Suppressor macrophage treated with lipopolysaccharide for 4 hours (primary cell): ENCODE measurements around the gene DPAGT1.
"Not testable (repeated sequence)": the region's sequence is repeated elsewhere in the genome, so short reads cannot be mapped to it uniquely, and the experiment has no call there.

Source experiments
- DNase-seq: peaks from one replicate; pipeline ENCODE4 v3.0.0-alpha.2; 2020

DPAGT1 gene

DNA sequence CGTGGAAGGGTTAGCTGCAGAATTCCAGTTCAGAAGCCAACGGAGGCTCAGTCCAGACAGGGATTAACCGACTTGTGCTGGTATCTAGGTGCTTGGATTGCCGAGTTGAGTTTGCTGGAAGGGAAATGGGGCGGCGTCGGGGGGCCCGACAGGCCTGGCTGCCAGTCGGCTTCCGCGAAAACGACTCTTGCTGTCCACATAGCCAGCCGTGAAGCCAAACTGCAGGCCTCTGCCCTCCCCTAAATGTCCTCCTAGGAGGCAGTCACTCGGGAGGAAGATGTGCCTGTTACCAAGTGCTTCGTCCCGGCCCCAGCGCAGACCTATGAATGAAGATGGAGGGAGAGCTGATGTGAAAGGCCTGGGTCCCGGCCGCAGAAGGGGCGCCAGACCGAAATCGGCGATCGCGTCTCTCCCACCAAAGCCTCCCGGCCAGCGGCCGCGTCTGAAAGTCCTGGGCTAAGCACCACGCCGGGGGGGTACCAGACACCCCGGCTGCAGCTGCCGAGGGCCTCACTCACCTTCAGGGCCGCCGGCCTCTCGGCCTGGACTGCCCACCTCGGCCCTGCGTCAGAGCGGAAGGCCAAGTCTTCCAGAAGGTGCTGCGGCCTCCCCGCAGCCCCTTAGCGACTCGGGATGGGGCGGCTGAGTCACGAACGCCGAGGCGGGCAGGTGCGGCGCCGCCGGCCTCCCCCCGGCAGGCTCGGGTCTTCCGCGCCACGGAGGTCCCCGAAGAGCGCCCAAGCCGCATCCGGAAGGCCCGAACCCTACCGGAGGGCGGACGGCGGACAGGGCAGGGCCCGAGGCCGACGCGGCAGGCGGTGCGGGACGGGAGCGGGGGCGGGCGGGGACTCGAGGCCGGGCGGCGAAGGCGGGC, 7.5 kb downstream of the DPAGT1 start:
- peak; percentile 38 for DNase-seq

GRCh38 chr11:119092880-119093842, 8.5 kb downstream of the DPAGT1 start:
- DNase-seq = no peak

DNA sequence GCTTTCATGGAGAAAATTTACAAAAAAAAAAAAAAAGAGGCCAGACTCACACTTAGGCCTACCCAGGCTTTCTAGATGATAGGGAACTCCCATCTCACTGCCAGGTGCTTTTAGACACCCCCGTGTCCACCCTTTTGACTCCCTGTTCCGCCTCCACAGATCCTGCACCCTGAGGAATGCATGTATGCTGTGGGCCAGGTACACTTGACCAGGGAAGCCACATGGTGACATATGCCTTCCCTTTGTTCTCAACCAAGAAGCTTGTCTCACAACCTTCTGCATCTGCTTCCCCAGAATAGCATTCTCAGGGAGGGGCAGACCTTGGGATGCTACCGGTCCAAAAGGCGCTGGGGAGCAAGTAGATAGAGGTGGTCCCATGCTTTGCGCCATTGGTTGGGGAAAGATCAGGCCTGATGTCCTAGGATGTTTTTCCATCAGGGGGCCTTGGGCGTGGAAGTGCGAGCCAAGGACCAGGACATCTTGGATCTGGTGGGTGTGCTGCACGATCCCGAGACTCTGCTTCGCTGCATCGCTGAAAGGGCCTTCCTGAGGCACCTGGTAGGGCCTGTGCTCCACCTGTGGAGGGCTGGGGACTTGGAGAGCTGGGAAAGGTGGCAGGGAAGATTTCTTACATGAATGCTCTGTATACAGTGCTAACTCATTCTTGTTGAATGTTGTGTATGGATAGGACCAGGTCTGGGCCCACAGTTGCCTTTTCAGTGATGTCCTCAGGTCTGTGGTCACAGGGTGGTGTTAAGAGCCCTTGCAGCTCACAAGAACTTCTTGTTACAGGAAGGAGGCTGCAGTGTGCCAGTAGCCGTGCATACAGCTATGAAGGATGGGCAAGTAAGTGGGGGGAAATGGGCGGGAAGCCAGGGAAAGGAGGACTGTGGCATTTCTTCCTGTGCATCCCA, 9.4 kb downstream of the DPAGT1 start:
- DNase-seq = no peak

- DNase-seq = no peak
These were observed 10.5 kb downstream of the DPAGT1 start for GRCh38 chr11:119091178-119091577.

DNA sequence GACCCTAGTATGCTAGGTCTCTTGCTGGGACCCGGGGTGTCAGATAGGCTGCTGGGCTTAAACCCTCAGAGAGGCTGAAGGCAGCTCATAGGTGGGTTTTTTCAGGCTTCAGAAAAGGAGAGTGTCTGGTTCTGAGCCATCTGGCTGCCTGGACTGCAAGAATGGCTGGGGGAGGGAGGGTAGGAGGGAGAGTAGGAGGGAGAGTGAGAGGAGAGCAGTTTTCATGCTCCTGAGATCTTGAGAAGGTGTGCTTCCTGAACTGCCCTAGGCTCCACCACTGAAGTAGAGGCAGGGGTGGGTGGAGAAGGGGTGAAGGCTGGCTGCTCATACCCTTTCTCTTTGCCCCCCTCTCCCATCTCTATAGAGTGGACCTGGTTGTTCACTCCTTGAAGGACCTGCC, 12.3 kb downstream of the DPAGT1 start:
- DNase-seq = no peak

DNA sequence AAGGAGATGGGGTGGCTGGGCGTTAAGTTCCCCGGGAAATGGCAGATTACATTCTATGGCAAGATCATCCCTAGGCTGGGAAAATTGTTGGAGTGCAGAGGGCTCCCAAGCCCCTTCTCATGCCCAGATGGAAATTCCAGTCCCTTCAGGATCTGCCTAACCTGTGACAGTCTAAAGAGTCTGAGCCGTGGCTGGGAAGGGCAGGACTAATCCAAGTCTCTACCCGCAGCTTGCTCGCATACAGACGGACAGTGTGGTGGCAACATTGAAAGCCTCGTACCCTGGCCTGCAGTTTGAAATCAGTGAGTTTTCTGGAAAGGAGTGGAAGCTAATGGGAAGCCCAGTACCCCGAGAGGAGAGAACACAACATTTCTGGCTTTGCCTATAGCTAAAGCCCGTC, 13.2 kb downstream of the DPAGT1 start:
- DNase-seq = no peak

DNA sequence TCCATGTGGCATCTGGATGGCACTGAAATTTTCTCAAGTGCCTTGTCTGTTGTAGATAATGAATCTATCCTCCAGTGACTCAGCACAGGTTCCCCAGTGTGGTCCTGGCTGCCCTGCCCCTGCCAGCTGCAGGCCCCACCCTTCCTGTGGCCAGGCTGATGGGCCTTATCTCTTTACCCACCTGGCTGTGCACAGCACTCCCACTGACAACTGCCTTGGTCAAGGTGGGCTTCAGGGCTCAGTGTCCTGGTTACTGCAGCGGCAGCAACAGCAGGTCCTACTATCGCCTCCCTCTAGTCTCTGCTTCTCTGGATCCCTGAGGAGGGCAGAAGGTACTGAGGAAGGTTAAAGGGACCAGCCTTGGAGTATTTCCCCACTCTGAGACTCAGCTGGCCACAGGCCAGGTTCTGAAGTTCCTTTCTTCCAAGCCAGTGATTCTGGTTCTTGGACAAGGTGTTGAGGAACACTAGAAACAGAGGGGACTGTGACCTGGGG, 13.9 kb downstream of the DPAGT1 start:
- DNase-seq = no peak

- DNase-seq = no peak
These were observed 14.5 kb downstream of the DPAGT1 start for GRCh38 chr11:119087123-119087522.

DNA sequence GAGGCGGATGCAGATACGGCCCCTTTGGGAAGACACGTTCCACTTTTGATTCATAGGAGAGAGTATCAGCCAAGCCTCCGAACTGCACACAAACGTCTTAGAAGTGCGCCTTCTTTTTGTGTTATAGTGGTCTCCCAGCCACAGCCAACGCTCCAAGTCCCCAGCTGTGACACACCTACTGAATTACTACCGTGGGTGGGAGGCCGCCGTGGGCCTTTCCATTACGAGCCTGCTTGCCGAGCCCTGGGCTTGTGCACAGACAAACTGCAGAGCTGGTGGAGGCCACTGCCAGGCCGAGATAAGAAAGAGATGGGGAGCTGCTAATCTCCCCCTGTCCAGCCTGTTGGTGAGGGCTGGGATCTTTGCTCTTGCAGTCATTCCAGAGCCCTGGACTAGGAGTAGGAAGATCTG, 16.2 kb downstream of the DPAGT1 start:
- DNase-seq = no peak

DNA sequence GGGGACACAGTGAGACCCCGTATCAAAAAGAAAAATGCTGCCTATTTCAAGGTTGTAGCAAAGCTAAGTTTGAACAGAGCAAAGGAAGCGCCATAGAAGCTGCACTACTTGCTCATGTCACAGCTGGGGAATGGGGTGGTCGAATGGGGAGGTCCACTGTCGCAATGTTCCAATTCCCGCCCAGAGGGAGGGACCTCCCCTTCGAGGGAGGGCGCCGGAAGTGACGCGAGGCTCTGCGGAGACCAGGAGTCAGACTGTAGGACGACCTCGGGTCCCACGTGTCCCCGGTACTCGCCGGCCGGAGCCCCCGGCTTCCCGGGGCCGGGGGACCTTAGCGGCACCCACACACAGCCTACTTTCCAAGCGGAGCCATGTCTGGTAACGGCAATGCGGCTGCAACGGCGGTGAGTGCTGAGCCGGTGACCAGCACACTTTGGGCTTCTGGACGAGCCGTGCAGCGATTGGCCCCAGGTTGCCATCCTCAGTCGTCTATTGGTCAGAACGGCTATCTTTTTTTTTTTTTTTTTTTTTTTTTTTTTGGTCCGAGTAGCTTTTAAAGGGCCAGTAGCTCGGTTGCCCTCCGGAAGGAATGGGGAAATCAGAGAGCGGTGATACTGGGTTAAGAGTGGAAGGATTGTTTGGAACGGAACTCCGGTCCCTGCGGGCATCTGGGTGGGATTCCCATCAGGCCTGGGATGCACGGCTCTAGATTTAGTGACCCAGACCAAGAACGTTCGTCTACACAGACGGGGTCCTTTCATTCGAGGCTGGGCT, 16.8 kb downstream of the DPAGT1 start, which contains the start of gene HMBS:
HMBS (plus strand) TSS at position 219 of the 774 bp plus-strand sequence; CDS start at position 372, 153 bp downstream.
- DNase-seq = peak; percentile 96

DNA sequence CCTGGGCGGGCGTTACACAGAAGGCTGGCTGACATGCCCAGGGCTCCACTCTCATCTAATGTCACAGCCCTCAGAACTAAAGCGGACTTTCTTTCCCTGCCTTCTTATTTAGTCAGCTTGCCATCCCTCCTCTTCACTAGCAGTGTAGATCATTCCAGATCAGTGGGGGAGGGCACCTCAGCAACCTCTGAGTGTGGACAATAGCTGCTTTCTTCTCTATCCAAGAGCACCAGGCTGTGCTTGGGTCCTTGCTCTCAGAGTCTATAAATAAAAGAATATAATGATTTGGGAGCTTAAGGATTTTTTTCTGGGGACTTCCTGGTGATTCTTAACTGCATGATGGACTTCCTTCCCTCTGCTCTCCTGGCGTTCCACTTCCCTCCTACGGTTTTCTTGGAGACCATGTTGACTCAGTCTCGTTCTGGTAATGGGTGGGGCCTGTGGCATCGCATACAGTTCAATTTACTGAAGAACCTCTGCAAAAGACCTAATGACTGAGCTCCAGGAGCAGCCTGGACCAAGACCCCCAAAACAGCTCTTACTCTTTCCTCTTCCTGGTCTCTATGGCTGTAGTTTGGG, 19.9 kb downstream of the DPAGT1 start:
- DNase-seq = peak; percentile 70

DNA sequence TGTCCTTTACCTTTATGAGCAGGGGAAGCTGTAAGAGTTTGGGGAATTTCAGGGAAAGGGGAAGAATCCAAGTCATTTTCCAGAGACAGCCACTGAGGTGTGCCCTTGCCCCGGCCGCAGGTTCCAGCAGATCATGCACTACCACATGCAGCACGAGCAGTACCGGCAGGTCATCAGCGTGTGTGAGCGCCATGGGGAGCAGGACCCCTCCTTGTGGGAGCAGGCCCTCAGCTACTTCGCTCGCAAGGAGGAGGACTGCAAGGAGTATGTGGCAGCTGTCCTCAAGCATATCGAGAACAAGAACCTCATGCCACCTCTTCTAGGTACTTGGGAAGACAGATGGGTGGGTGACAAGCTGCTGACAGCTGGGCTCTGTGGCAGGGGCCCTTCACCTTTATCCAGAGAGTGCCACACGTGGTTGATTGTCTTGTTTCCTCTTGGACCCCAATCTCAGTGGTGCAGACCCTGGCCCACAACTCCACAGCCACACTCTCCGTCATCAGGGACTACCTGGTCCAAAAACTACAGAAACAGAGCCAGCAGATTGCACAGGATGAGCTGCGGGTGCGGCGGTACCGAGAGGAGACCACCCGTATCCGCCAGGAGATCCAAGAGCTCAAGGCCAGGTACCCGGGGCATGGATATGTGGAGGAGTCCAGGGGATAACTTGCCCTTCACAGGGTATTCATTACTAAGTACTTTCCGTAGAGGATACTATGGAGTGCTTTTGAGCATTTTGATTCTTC, 22.8 kb downstream of the DPAGT1 start:
- no peak for DNase-seq

- DNase-seq = no peak
These were observed 23.8 kb downstream of the DPAGT1 start for GRCh38 chr11:119077839-119078238.

DNA sequence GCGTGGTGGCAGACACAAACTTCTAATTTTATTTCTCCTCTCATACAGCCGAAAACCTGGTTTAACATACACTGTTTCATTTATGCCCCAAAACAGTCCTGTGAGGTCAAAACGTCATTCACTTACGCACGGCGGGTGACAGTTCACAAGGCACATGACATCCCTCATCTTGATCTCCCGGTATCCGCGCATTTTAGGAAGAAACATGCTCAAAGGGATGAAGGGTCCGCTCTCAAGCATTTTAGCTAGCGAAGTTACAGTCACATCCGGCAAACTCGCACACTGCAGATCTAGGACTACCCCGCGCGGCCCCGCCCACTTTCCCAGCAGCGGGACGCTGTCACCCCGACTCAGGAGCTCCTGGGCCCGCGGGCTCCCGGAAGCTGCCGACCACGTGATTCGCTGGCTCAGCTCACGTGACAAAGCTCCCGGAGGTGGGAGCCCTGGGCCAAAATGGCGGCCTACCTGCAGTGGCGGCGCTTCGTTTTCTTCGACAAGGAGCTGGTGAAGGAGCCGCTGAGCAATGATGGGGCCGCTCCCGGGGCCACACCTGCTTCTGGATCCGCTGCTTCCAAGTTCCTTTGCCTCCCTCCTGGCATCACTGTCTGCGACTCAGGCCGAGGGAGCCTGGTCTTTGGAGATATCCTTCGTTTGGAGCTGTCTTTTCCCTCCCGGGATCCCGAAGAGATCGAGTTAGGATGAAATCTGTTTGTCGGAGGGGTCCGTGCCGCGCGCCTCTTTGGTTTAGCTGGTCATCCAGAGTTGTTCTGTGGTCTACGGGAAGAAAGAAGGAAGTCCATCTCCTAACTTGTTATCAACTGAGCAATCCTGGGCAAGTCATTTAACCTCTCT, 34.1 kb downstream of the DPAGT1 start, which contains the start of gene VPS11:
VPS11 (plus strand) TSS at position 448 of the 852 bp plus-strand sequence; CDS start at position 454, 6 bp downstream.
- DNase-seq = peak; percentile 97

GRCh38 chr11:119065369-119065768, 36.3 kb downstream of the DPAGT1 start:
- DNase-seq = peak; percentile 61

GRCh38 chr11:119062779-119063178, 38.9 kb downstream of the DPAGT1 start:
- DNase-seq = no peak

DNA sequence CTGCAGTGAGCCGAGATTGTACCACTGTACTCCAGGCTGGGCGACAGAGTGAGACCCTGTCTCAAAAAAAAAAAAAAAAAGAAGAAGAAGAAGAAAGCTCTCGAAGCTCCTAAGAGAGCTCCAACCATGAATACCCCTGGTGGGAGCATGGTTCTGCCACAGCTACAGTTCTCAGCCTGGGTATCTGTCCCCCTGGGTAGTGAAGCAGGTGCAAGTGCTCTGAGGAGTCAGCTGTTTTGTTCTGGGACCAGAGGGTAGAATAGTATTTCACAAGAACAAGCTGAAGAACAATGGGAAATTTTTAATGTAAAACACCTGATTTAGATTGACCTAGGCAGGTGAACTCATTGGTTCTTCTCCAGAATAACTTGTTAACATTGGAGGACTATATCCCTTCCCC, 40.4 kb downstream of the DPAGT1 start:
- no peak for DNase-seq

- not testable (repeated sequence) for DNase-seq
These were observed 42.5 kb downstream of the DPAGT1 start for GRCh38 chr11:119059128-119059527.
